HuH-7.5 (cell line): ENCODE results near the gene GPR153.
A peak's percentile ranks its signal among the peaks of the same experiment; 100 is the strongest.

Source experiments
- DNase-seq: peaks from one replicate; pipeline ENCODE4 v3.0.0; 2011; ENCODE audit warnings: low spot score

The GPR153 gene

DNA sequence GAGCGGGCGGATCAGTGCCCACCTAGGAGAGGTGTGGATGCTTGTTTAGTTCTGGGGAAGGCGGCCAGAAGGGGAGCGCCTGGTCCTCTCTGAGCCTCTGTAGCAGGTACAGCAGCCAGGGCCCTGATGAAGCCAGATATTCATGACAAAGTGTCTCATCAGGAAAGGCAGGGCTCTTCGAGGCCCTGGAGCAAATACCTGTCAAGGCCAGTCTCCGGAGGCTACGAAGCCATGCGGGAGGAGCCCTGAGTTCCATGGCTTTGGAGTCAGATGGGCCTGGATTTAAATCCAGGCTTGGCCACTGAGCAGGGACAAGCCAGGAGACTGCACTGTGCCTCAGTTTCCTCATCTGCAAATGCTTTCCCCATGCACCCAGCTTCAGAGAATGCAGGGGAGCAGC is 25.4 kb upstream of the GPR153 start:
- DNase-seq, result no peak

GRCh38 chr1:6285336-6285735 is 24.4 kb upstream of the GPR153 start:
- DNase-seq, result no peak

DNA sequence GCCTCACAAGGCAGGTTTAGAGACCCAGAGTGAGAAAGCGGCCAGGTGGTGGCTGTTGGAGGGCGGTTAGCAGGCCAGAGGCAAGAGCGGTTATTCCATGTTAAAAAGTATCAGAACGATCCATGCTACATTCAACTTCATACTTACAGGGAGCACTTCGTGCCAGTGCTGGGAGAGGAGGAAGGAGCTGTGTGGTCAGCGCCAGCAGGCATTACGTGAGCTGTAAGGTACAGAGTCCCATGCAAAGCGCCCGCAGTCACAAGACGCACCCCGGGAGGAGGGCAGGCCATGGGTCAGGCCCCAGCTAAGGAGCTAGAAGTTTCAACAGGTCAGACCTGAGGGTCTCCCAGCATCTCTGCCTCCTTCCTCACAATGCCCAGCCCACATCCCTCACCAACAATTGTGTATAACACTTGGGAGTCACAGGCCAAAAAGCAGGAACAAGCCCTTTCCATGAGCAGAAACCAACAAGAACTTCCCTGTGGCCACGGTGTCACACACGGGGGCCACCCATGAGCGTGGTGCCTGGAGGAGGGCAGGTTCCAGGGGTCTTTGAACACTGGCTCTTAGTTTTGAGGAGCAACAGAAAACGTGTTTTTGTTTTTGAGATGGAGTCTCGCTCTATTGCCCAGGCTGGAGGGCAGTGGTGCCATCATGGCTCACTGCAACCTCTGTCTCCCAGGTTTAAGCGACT is 21.8 kb upstream of the GPR153 start:
- DNase-seq, result no peak

GRCh38 chr1:6281511-6282402 is 20.9 kb upstream of the GPR153 start:
- no peak for DNase-seq

GRCh38 chr1:6280761-6281451 is 20.0 kb upstream of the GPR153 start:
- peak; percentile 62 for DNase-seq

GRCh38 chr1:6279613-6280383 is 18.9 kb upstream of the GPR153 start:
- no peak for DNase-seq

DNA sequence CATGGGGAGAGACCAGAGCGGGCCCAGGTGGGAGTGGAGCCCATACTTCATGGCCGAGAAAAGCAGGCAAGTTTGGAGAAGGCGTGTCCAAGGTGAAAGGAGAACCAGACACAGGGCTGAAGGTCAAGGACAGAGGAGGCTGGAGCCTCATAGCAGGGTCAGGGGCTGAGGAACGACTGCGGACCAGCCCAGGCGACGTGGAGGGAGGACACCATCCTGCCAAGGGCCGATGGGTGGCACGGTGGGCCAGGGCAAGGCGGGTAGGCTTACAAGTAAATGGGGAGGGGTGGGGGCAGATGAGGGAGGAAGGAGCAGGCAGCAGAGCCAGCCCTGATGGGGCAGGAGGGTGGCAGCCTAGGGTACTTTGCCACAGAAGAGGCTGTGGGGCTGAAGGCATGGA is 18.2 kb upstream of the GPR153 start:
- no peak for DNase-seq

- DNase-seq, result no peak
Measured at GRCh38 chr1:6278263-6278662, 17.4 kb upstream of the GPR153 start.

DNA sequence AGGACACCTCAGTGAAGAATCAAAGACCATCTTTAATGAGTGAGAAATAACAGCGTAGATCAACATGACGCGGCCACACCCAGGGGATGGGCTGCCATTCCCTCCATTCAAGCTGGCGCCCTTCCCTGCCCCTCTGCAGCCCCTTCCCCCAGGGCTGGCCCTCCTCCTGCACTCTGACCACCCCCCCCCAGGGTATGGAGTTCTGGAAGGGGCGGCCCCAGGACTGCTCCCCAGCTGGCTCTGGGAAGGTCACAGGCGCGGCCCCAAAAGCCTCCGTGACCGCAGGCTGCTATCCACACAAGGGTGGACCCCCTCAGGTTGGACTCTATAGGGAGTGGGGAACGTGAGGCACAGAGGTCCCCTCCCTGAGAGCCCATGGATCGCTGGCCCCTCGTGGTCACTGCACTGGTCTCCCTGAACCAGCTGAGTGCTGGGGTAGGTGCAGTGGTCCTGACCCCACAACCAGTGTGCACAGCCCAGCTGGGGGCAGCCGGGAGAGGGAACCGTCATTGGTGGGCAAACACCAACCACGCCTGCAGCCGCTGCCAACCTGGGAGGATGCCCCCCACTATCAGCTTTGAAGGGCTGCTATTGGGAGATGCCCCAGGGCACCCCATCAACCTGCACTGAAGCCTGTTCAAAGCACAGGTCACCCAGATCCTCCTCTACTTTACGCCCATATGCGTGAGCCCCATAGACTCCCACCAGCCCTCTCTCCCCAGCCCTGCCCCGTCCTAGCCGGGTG is 16.1 kb upstream of the GPR153 start:
- DNase-seq, result no peak

- DNase-seq, result no peak
Measured at GRCh38 chr1:6275826-6276782, 15.2 kb upstream of the GPR153 start.

DNA sequence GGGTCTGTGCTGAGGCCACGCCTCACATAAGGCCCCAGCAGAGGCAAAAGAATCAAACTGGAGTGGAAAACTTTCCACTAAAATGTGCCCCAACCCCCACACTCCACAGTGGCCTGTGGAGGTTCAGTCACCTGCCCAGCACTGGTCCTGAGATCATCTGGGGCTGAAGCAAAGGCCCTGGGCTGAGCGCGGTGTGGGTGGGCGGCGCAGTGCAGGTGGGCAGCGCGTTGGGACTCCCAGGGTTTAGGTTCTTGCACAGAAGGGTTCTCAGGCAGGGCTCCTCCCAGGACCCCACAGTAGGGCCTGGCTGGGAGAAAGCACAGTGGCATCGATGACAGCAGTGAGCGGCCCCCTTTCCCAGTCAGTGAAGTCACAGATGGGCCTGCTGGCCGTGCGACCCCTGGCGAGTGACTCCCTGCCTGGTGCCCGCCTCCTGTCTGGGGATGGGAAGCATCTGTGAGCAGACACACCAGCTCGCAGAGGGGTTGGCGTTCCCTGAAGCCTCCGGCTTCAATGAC is 13.8 kb upstream of the GPR153 start:
- DNase-seq, result no peak

DNA sequence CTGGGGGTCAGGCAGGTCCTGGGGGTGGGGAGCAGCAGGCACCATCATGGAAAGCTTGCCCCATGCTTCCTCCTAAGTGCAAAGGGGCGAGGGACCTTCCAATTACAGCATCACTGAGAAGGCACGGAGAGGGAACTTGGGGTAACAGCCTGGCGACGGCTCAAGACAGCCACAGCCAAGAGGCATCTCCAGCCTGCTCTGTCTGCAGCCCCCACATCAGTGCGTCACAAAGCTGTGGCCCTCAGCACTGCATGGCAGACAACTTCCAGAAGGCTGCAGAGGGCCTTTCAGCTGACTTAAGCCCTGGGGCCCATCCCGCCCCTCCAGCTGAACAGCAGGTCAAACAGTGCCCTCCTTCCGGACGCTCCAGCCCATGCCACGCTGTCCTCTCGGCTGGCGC is 13.2 kb upstream of the GPR153 start:
- DNase-seq, result no peak

- DNase-seq, result no peak
Measured at GRCh38 chr1:6273380-6273891, 12.5 kb upstream of the GPR153 start.

DNA sequence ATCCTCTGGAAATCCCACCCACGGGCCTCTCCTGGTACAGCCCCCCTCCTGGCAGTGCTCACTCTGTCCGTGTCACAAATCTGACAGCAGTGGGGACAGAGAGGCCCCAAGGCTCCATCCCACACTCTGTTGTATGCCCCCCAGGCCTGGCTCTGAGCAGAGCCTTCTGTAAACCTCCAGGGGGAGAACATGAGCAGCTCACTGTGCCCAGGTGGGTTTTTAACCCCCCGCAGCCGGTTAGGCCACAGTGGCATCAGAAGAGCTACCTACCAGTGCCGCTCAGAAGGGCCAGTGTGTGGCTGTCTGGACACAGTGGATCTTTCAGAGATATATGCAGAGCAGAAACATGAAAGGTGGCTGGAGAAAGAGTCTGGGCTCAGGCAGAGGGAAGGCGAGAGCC is 12.0 kb upstream of the GPR153 start:
- DNase-seq, result no peak

DNA sequence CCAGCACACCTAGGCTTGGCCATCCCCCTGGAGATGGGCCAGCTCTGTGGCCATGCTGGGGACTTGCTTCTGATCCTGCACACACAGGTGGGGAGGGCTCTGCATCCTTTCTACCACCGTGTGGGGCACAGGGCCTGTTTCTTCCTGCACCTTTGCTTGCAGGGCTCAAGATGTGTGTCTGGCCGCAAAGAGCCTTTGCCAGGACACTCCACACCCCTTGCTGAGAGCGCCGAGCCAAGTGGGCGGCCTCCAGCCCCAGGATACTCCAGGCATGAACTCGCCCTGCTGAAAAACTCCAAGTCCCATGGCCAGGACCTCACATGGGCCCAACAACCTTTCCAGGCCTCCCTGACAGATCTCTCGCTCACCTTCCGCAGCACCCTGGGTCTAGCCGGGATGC is 11.6 kb upstream of the GPR153 start:
- no peak for DNase-seq

DNA sequence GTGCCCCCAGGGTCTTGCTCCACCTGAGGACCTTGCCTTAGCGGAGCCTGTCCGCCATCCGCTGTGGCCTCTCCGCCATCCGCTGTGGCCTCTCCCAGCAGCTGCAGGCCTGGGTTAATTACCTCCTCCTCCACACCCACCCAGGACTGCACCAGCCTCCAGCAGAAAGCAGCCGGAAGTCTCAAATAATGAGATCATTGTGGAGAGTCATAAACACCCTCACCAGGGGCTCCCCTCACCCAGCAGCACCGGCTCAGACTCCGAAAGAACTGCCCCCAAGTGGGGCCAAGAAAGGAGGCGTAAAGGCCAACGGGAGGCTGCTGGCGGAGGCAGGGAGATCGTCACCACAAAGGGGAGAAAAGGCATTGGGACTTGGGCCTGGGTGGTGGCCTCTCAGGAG is 10.7 kb upstream of the GPR153 start:
- no peak for DNase-seq

DNA sequence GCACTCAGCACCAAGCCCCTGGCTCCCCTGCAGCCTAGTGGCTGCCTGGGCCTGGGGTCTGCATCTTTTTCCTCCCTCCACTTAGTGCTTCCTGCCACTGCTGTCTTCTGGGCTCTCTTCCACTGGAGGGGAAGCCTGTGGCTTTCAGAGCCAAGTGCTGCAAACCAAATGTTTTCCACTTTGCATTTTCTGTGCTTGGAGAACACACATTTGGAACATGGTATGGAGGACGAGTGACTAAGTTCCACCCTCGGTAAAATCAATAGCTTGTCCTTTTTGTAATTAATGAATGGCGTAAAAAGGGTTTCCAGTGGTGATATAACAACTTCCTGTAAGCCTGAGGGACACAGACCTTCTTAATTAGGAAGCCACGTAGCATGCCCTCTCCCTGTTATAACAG is 10.1 kb upstream of the GPR153 start:
- DNase-seq, result no peak

- DNase-seq, result no peak
Measured at GRCh38 chr1:6270401-6270800, 9.5 kb upstream of the GPR153 start.

DNA sequence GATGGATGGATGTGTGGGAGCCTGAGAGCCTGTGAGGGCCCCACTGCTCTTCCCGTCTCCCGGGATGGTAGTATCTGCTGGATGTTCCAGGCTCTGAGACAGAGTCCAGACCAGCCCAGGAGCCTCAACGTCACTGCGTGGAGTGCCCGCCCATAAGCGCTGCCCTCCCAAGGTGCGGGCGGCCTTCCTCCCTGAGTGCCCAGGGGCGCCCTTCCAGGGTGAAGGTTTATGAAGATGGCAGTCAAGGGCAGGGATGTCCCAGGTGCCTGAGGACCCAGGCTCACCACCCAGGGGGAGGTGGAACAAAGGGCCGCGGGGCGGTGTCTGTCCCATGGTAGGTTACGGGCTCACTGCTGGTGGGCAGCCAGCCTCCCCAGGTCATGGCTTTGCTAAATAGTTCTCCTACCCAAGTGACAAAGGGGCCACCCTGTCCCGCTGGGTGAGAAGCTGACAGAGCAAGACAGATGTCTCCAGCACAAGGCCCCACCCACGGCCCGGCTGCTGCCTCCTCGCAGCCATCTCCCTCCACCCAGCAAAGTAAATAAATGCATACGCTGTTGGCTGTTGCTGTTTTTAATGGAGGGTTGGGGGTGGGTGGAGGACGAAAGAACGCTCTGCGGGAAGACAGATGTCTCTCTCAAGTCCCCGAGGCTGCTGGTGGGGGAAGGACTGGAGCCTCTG is 9.0 kb upstream of the GPR153 start:
- no peak for DNase-seq
